Measurements from ENCODE around the gene A4GALT. TPM values are rescaled to one million over a fixed set of nuclear protein-coding genes. Genes with fewer than 3 reads are reported as not detected.

A4GALT gene
- total and polyA plus RNA-seq, 2 of the 13 experiments (the other 11 are each of a cell fraction or from before 2014, with no cell fraction given): 0.09 to 1.1 TPM

- peak; percentile 52; the same call in 1 of the 2 replicates for TF ChIP-seq ZNF263 (CRISPR knock-in tag; IDR thresholded peaks at IDR 0.05)
- TF ChIP-seq RNF219 (CRISPR knock-in tag; IDR thresholded peaks at IDR 0.05): no peak
- no peak for TF ChIP-seq NFE2L1 (CRISPR knock-in tag; IDR thresholded peaks at IDR 0.05; ENCODE audit: borderline replicate concordance)
- TF ChIP-seq HDAC2 (CRISPR knock-in tag; IDR thresholded peaks at IDR 0.05): peak; percentile 43; the same call in 1 of the 2 replicates
- TF ChIP-seq MED8 (CRISPR knock-in tag; IDR thresholded peaks at IDR 0.05; ENCODE audit: insufficient replicate concordance): no peak
- TF ChIP-seq ZNF556 (CRISPR knock-in tag; IDR thresholded peaks at IDR 0.05; ENCODE audit: borderline replicate concordance): no peak
- TF ChIP-seq MEIS1 (CRISPR knock-in tag; IDR thresholded peaks at IDR 0.05; ENCODE audit: borderline replicate concordance): peak; percentile 50; the same call in 1 of the 2 replicates
- peak; percentile 26; the same call in 1 of the 2 replicates for TF ChIP-seq CTCF (CRISPR knock-in tag; IDR thresholded peaks at IDR 0.05)
- no peak for TF ChIP-seq ISL2 (CRISPR knock-in tag; IDR thresholded peaks at IDR 0.05)
- TF ChIP-seq ZNF382 (CRISPR knock-in tag; IDR thresholded peaks at IDR 0.05; ENCODE audit: borderline replicate concordance): no peak
- no peak for TF ChIP-seq TRIM22 (IDR thresholded peaks at IDR 0.05)
- TF ChIP-seq HNF1A (IDR thresholded peaks at IDR 0.05; ENCODE audit: low read depth): no peak
- TF ChIP-seq HNF1A (CRISPR knock-in tag; IDR thresholded peaks at IDR 0.05; ENCODE audit: borderline replicate concordance): peak; percentile 79; the same call in 1 of the 2 replicates
- TF ChIP-seq CEBPG (CRISPR knock-in tag; IDR thresholded peaks at IDR 0.05): peak; percentile 92
- peak; percentile 42; the same call in 1 of the 2 replicates for TF ChIP-seq DPF2 (CRISPR knock-in tag; IDR thresholded peaks at IDR 0.05; ENCODE audit: borderline replicate concordance, low read depth)
- TF ChIP-seq TAF1 (CRISPR knock-in tag; IDR thresholded peaks at IDR 0.05): no peak
- 0 out of 2 replicates have a peak, but pooled peaks have one; percentile 23 for TF ChIP-seq ZBTB25 (CRISPR knock-in tag; IDR thresholded peaks at IDR 0.05)
Measured at GRCh38 chr22:42688241-42689211, 32.1 kb downstream of the A4GALT start (continued).

Data from HepG2 (cell line).